Esophagus squamous epithelium (tissue), 4 donors: ENCODE data around the gene SELE.

Experiments
- POLR2A ChIP-seq, 4 donors: fragments of 450-650 bp; IDR thresholded peaks; one replicate each; pipeline ENCODE4 v1.6.1; 2017; ENCODE audit warnings: antibody characterized with exemption in 4 of 4, mild to moderate bottlenecking in 4 of 4, moderate library complexity in 3 of 4
- TF ChIP-seq, protein P1 (sequence below), 6 experiments: fragments of 450-650 bp in 4 of 6; fragments of 200-600 bp in 2 of 6; sonication (generic) in 2 of 6; IDR thresholded peaks; one replicate each; pipeline ENCODE4 v1.5.1; 2016 to 2019; ENCODE audit warnings: antibody characterized with exemption in 6 of 6, mild to moderate bottlenecking in 4 of 6, moderate library complexity in 4 of 6

- TF ChIP-seq, protein P1, sequence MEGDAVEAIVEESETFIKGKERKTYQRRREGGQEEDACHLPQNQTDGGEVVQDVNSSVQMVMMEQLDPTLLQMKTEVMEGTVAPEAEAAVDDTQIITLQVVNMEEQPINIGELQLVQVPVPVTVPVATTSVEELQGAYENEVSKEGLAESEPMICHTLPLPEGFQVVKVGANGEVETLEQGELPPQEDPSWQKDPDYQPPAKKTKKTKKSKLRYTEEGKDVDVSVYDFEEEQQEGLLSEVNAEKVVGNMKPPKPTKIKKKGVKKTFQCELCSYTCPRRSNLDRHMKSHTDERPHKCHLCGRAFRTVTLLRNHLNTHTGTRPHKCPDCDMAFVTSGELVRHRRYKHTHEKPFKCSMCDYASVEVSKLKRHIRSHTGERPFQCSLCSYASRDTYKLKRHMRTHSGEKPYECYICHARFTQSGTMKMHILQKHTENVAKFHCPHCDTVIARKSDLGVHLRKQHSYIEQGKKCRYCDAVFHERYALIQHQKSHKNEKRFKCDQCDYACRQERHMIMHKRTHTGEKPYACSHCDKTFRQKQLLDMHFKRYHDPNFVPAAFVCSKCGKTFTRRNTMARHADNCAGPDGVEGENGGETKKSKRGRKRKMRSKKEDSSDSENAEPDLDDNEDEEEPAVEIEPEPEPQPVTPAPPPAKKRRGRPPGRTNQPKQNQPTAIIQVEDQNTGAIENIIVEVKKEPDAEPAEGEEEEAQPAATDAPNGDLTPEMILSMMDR (IDR thresholded peaks at IDR 0.05): no peak
- no peak for TF ChIP-seq POLR2A (IDR thresholded peaks at IDR 0.05)
Observed at GRCh38 chr1:169724168-169724567, 9.7 kb downstream of the SELE start.
